H9 (cell line): ENCODE results near the gene PRR33. TPM values are rescaled to one million over a fixed set of nuclear protein-coding genes. Genes with fewer than 3 reads are reported as not detected.

Experiments
- DNase-seq: peaks from one replicate; pipeline ENCODE4 v3.0.0-alpha.2; 2017
- H2AFZ ChIP-seq: one replicate; pipeline ENCODE4 v1.6.1; 2013; ENCODE audit warnings: mild to moderate bottlenecking, low read length, control low read depth, moderate library complexity
- H2AK5ac ChIP-seq: 2 replicates; pipeline ENCODE4 v1.6.1; 2013; ENCODE audit warnings: low read length, control low read depth, mixed read lengths; ENCODE audit not compliant: insufficient read length
- H2BK120ac ChIP-seq: one replicate; pipeline ENCODE4 v1.6.1; 2013; ENCODE audit warnings: low read depth, mild to moderate bottlenecking, low read length, control low read depth, inconsistent platforms; ENCODE audit not compliant: poor library complexity, severe bottlenecking
- H2BK12ac ChIP-seq: 2 replicates; pipeline ENCODE4 v1.6.1; 2013; ENCODE audit warnings: low read length, control low read depth, mixed read lengths, low read depth; ENCODE audit not compliant: insufficient read length
- H2BK15ac ChIP-seq: 2 replicates; pipeline ENCODE4 v1.6.1; 2013; ENCODE audit warnings: low read depth, low read length, control low read depth
- H2BK20ac ChIP-seq: one replicate; pipeline ENCODE4 v1.6.1; 2013; ENCODE audit warnings: low read depth, mild to moderate bottlenecking, low read length, control low read depth, inconsistent platforms; ENCODE audit not compliant: poor library complexity, severe bottlenecking
- H2BK5ac ChIP-seq: 2 replicates; pipeline ENCODE4 v1.6.1; 2013; ENCODE audit warnings: low read length, control low read depth, mixed read lengths; ENCODE audit not compliant: insufficient read length
- H3K14ac ChIP-seq: 2 replicates; pipeline ENCODE4 v1.6.1; 2013; ENCODE audit warnings: low read length, control low read depth; ENCODE audit not compliant: insufficient read depth
- H3K18ac ChIP-seq: 2 replicates; pipeline ENCODE4 v1.6.1; 2013; ENCODE audit warnings: low read depth, mild to moderate bottlenecking, mixed read lengths, low read length, control low read depth; ENCODE audit not compliant: insufficient read length
- H3K23ac ChIP-seq: 2 replicates; pipeline ENCODE4 v1.6.1; 2013; ENCODE audit warnings: low read length, control low read depth, mixed read lengths, low read depth; ENCODE audit not compliant: insufficient read length
- H3K23me2 ChIP-seq: 2 replicates; pipeline ENCODE4 v1.6.1; 2013; ENCODE audit warnings: low read depth, mild to moderate bottlenecking, mixed read lengths, low read length, control low read depth; ENCODE audit not compliant: insufficient read length, poor library complexity, severe bottlenecking
- H3K27ac ChIP-seq: 2 replicates; pipeline ENCODE4 v1.5.1; 2013; ENCODE audit warnings: low read length, control low read depth, mixed read lengths, low read depth; ENCODE audit not compliant: insufficient read length
- H3K27me3 ChIP-seq: 2 replicates; pipeline ENCODE4 v1.6.1; 2013; ENCODE audit warnings: low read length, control low read depth, inconsistent platforms; ENCODE audit not compliant: insufficient read depth
- H3K4ac ChIP-seq: 2 replicates; pipeline ENCODE4 v1.6.1; 2013; ENCODE audit warnings: low read depth, mild to moderate bottlenecking, control low read depth, inconsistent platforms, low read length, moderate library complexity
- H3K4me1 ChIP-seq: 2 replicates; pipeline ENCODE4 v1.6.1; 2013; ENCODE audit warnings: low read length, control low read depth, inconsistent platforms; ENCODE audit not compliant: insufficient read depth
- H3K4me2 ChIP-seq: 2 replicates; pipeline ENCODE4 v1.6.1; 2013; ENCODE audit warnings: low read length, control low read depth, mixed read lengths; ENCODE audit not compliant: insufficient read length, insufficient read depth
- H3K56ac ChIP-seq: 2 replicates; pipeline ENCODE4 v1.6.1; 2013; ENCODE audit warnings: low read depth, mild to moderate bottlenecking, mixed read lengths, low read length, control low read depth; ENCODE audit not compliant: insufficient read length
- H3K79me1 ChIP-seq: 2 replicates; pipeline ENCODE4 v1.6.1; 2013; ENCODE audit warnings: low read depth, mild to moderate bottlenecking, moderate library complexity, low read length, control low read depth, inconsistent platforms; ENCODE audit not compliant: insufficient read depth, poor library complexity, severe bottlenecking
- H3K79me2 ChIP-seq: 2 replicates; pipeline ENCODE4 v1.6.1; 2013; ENCODE audit warnings: low read length, control low read depth, inconsistent platforms; ENCODE audit not compliant: insufficient read depth
- H3K9ac ChIP-seq: 2 replicates; pipeline ENCODE4 v1.6.1; 2013; ENCODE audit warnings: low read length, control low read depth, mixed read lengths; ENCODE audit not compliant: insufficient read length; ENCODE audit errors: extremely low read depth
- H3K9me3 ChIP-seq: one replicate; pipeline ENCODE4 v1.6.1; 2013; ENCODE audit warnings: low read depth, low read length, inconsistent platforms; ENCODE audit not compliant: control insufficient read depth
- H3T11ph ChIP-seq: one replicate; pipeline ENCODE4 v1.6.1; 2013; ENCODE audit warnings: mild to moderate bottlenecking, low read length, control low read depth, inconsistent platforms
- H4K20me1 ChIP-seq: one replicate; pipeline ENCODE4 v1.6.1; 2013; ENCODE audit not compliant: control insufficient read depth, insufficient read length, insufficient read depth
- H4K5ac ChIP-seq: 2 replicates; pipeline ENCODE4 v1.6.1; 2013; ENCODE audit warnings: low read depth, mild to moderate bottlenecking, mixed read lengths, low read length, control low read depth; ENCODE audit not compliant: insufficient read length
- H4K8ac ChIP-seq: replicated peaks from 2 replicates; pipeline ENCODE4 v1.6.1; 2013; ENCODE audit warnings: low read length, control low read depth, mixed read lengths, low read depth; ENCODE audit not compliant: insufficient read length
- H4K91ac ChIP-seq: 2 replicates; pipeline ENCODE4 v1.6.1; 2013; ENCODE audit warnings: low read depth, mild to moderate bottlenecking, moderate library complexity, mixed read lengths, low read length, control low read depth; ENCODE audit not compliant: insufficient read length
- H3K27ac Mint-ChIP-seq, 3 experiments: 2 replicates in 2 of 3; 3 replicates in 1 of 3; pipeline ENCODE4 v1.8.0; 2020 to 2021; ENCODE audit warnings: mixed read lengths in 3 of 3, mild to moderate bottlenecking in 1 of 3, moderate library complexity in 1 of 3
- H3K27me3 Mint-ChIP-seq: 2 replicates; pipeline ENCODE4 v1.8.0; 2021; ENCODE audit warnings: low read depth, mild to moderate bottlenecking, moderate library complexity, mixed read lengths
- H3K36me3 Mint-ChIP-seq, 3 experiments: 2 replicates in 2 of 3; 3 replicates in 1 of 3; pipeline ENCODE4 v1.8.0; 2020 to 2021; ENCODE audit warnings: low read depth in 3 of 3, mixed read lengths in 3 of 3; ENCODE audit not compliant: insufficient read depth in 1 of 3
- H3K4me1 Mint-ChIP-seq, 2 experiments: 2 replicates each; pipeline ENCODE4 v1.8.0; 2020; ENCODE audit warnings: mixed read lengths in 2 of 2
- H3K4me3 Mint-ChIP-seq, 2 experiments: 2 replicates in 1 of 2; 3 replicates in 1 of 2; pipeline ENCODE4 v1.8.0; 2020 to 2021; ENCODE audit warnings: mild to moderate bottlenecking in 2 of 2, mixed read lengths in 2 of 2, moderate library complexity in 1 of 2
- H3K9me3 Mint-ChIP-seq, 2 experiments: 2 replicates in 1 of 2; 3 replicates in 1 of 2; pipeline ENCODE4 v1.8.0; 2020; ENCODE audit warnings: mild to moderate bottlenecking in 2 of 2, mixed read lengths in 2 of 2, moderate library complexity in 1 of 2
- CTCF ChIP-seq: fragments of 200-600 bp; sonication (generic); conservative IDR thresholded peaks from 3 replicates; pipeline ENCODE4 v1.8.0; 2021; ENCODE audit warnings: antibody characterized with exemption, mild to moderate bottlenecking
- WGBS: extraction: QIAGEN DNeasy Blood & Tissue Kit; methylation state at CpG from one replicate; pipeline ENCODE4 v1.1.7; 2013; ENCODE audit warnings: missing lambda C conversion rate, low lambda C conversion rate, mixed read lengths; ENCODE audit not compliant: insufficient read length; ENCODE audit errors: extremely low coverage; 5-methylcytosine and 5-hydroxymethylcytosine counted together
- total RNA-seq: library from RNA; stranded (reverse); gene quantifications from 2 replicates; pipeline ENCODE4 v1.2.1, GENCODE V29; 2021

The PRR33 gene
- total RNA-seq, 1 experiment from 2014 or later, result not detected

GRCh38 chr11:1858154-1858553, 33.5 kb downstream of the PRR33 start:
- H2BK120ac ChIP-seq, result no peak overlapping the region
- H3K27me3 Mint-ChIP-seq, result peaks cover 7% of the 10 kb centered on the region
- H4K20me1 ChIP-seq, result no peaks in the 10 kb centered on the region
- no peak overlapping the region for H2BK15ac ChIP-seq
- DNase-seq, result no peak
- H2AK5ac ChIP-seq, result no peak overlapping the region
- no peak overlapping the region for H3K4me3 Mint-ChIP-seq
- no peak overlapping the region for H4K8ac ChIP-seq
- no peaks in the 10 kb centered on the region for H3K36me3 Mint-ChIP-seq
- no peak overlapping the region for H4K91ac ChIP-seq
- no peak overlapping the region for H3K4me2 ChIP-seq
- peaks cover 1% of the 10 kb centered on the region; the same call in 1 of the 2 replicates for H3K4me1 ChIP-seq
- H3K9me3 ChIP-seq, result no peaks in the 10 kb centered on the region
- no peak overlapping the region for H2BK12ac ChIP-seq
- no peak overlapping the region for H3K18ac ChIP-seq
- TF ChIP-seq CTCF, result no peak
- no peaks in the 10 kb centered on the region for H3K23me2 ChIP-seq
- H2AFZ ChIP-seq, result no peak overlapping the region
- no CpG with 5 or more reads among the region's 9 CpGs for WGBS
- H4K5ac ChIP-seq, result no peak overlapping the region
- H3K27ac ChIP-seq, result no peak overlapping the region
- 0 out of 4 replicates have a peak, but pooled peaks cover 0 to under 1% of the 10 kb centered on the region in 2 experiments for H3K4me1 Mint-ChIP-seq
- no peak overlapping the region for H3K23ac ChIP-seq
- H3K79me2 ChIP-seq, result no peaks in the 10 kb centered on the region
- H2BK20ac ChIP-seq, result no peak overlapping the region
- H3K9ac ChIP-seq, result no peak overlapping the region
- H3K79me1 ChIP-seq, result no peaks in the 10 kb centered on the region
- H3K9me3 Mint-ChIP-seq, result no peaks in the 10 kb centered on the region
- H3K14ac ChIP-seq, result no peak overlapping the region
- H3K56ac ChIP-seq, result no peak overlapping the region
- H3K27ac Mint-ChIP-seq, result no peak overlapping the region; a peak in 1 of 7 replicates
- no peak overlapping the region for H3T11ph ChIP-seq
- H3K4ac ChIP-seq, result no peak overlapping the region
- no peaks in the 10 kb centered on the region for H3K27me3 ChIP-seq
- no peak overlapping the region for H2BK5ac ChIP-seq
